ENCODE results near the gene NFATC2.

DNA sequence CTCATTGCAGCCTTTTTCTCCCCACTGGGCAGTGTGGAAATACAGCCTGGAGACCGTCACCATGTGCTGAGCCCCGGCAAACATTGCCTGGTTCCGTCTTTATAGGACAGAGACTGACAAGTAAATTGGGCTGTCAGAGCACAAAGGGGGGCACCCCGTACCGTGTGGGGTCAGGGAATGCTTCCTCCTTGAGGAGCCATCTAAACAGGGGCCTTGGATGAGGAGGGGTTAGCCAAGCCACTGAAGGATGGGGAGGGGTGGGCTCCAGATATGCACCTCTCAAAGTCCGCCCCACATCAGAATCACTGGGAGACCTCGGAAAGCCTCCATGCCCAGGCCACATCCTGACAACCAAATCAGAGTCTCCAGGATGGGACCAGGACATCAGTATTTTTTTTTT lies 73.9 kb downstream of the NFATC2 start:
- TF ChIP-seq CTCF (IDR thresholded peaks at IDR 0.05), result no peak
- TF ChIP-seq POLR2AphosphoS5 (IDR thresholded peaks at IDR 0.05), result no peak
